Uterus (tissue), 2 donors: ENCODE data around the gene TJP3.
A peak's percentile ranks its signal among the peaks of the same experiment; 100 is the strongest.

Source experiments
- POLR2A ChIP-seq, 2 donors: fragments of 450-650 bp; IDR thresholded peaks; one replicate each; pipeline ENCODE4 v1.6.1; 2016; ENCODE audit warnings: antibody characterized with exemption in 2 of 2, mild to moderate bottlenecking in 1 of 2, moderate library complexity in 1 of 2
- TF ChIP-seq, protein P1 (sequence below), 4 experiments: fragments of 200-600 bp in 2 of 4; fragments of 450-650 bp in 2 of 4; sonication (generic) in 2 of 4; IDR thresholded peaks; one replicate each; pipeline ENCODE4 v1.5.1; 2016 to 2019; ENCODE audit warnings: antibody characterized with exemption in 4 of 4, mild to moderate bottlenecking in 2 of 4, moderate library complexity in 1 of 4

DNA sequence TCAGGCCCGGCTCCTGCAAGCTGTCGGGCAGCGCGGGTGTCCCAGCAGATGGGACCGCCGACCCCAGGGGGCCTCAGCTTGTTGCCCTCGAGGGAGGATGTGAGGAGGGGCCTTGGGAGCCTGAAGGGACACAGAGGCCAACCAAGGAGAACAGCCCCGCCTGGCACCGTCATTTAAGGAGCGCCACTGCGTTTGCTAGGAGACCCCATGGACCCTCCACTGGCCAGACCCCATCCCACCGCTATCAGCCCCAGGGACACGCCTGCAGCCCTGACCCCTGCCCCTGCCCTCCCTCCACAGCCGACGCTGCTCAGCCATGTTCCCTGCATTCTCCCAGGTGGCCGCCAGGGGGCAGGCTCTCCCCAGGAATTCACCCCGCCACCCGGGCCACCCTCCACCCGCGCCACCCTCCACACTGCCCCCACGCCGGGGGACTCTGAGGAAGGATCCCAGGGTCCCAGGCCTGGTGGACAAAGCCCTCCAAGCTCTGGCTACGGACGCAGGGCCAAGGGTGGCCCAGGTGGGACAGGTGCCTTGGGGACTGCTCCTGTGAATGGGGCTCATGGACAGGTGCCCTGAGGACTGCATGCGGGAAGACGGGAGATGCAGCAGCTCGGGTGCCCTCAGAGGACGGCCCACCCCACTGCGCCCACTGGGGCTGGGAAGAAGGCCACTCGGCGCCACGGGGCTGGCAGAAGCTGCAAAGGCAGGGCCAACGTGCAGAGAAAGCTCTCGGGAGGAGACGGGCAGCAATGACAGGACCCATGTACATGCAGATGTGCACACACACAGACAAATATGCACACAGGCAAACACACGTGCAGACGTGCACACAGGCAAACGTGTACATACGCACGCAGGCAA lies 42.3 kb upstream of the TJP3 start:
- TF ChIP-seq POLR2A (IDR thresholded peaks at IDR 0.05) = no peak
- TF ChIP-seq, protein P1, sequence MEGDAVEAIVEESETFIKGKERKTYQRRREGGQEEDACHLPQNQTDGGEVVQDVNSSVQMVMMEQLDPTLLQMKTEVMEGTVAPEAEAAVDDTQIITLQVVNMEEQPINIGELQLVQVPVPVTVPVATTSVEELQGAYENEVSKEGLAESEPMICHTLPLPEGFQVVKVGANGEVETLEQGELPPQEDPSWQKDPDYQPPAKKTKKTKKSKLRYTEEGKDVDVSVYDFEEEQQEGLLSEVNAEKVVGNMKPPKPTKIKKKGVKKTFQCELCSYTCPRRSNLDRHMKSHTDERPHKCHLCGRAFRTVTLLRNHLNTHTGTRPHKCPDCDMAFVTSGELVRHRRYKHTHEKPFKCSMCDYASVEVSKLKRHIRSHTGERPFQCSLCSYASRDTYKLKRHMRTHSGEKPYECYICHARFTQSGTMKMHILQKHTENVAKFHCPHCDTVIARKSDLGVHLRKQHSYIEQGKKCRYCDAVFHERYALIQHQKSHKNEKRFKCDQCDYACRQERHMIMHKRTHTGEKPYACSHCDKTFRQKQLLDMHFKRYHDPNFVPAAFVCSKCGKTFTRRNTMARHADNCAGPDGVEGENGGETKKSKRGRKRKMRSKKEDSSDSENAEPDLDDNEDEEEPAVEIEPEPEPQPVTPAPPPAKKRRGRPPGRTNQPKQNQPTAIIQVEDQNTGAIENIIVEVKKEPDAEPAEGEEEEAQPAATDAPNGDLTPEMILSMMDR (IDR thresholded peaks at IDR 0.05) = peak; percentile 96 to 99 (median 96)
